GM19463 (cell line): ENCODE results near the gene KRTAP5-3.
"Not testable (repeated sequence)": the region's sequence is repeated elsewhere in the genome, so short reads cannot be mapped to it uniquely, and the experiment has no call there.

Experiments used
- ATAC-seq: cut with Tn5 transposase; IDR thresholded peaks from one replicate; pipeline ENCODE4 v1.9.1; 2021; ENCODE audit warnings: mild to moderate bottlenecking, moderate library complexity; ENCODE audit not compliant: unreplicated experiment

The KRTAP5-3 gene

GRCh38 chr11:1584661-1585370 is 23.4 kb downstream of the KRTAP5-3 start, which contains the start of gene KRTAP5-1:
Gene KRTAP5-1, minus strand, starts transcription at chr11:1585283. Its CDS starts 34 bp downstream, at chr11:1585249.
- ATAC-seq, result not testable (repeated sequence)

- ATAC-seq, result not testable (repeated sequence)
Measured at GRCh38 chr11:1582909-1583308, 25.4 kb downstream of the KRTAP5-3 start.

- no peak for ATAC-seq
Measured at GRCh38 chr11:1581976-1582375, 26.3 kb downstream of the KRTAP5-3 start.

GRCh38 chr11:1576825-1577224 is 31.4 kb downstream of the KRTAP5-3 start:
- ATAC-seq, result no peak

GRCh38 chr11:1575756-1576155 is 32.5 kb downstream of the KRTAP5-3 start:
- not testable (repeated sequence) for ATAC-seq

GRCh38 chr11:1574933-1575242 is 33.4 kb downstream of the KRTAP5-3 start:
- no peak for ATAC-seq

GRCh38 chr11:1574238-1574932 is 33.9 kb downstream of the KRTAP5-3 start:
- peak; percentile 41 for ATAC-seq

GRCh38 chr11:1573903-1574237 is 34.4 kb downstream of the KRTAP5-3 start:
- ATAC-seq, result no peak

- no peak for ATAC-seq
Measured at GRCh38 chr11:1573077-1573902, 35.0 kb downstream of the KRTAP5-3 start.

- peak; percentile 70 for ATAC-seq
Measured at GRCh38 chr11:1572197-1573076, 35.8 kb downstream of the KRTAP5-3 start, which contains the start of gene DUSP8. Gene DUSP8, minus strand, starts transcription at chr11:1572271. Its CDS starts 6,445 bp downstream, at chr11:1565826.

- ATAC-seq, result no peak
Measured at GRCh38 chr11:1571760-1572196, 36.5 kb downstream of the KRTAP5-3 start.

GRCh38 chr11:1570896-1571759 is 37.1 kb downstream of the KRTAP5-3 start:
- ATAC-seq, result no peak

GRCh38 chr11:1570531-1570895 is 37.8 kb downstream of the KRTAP5-3 start:
- no peak for ATAC-seq

GRCh38 chr11:1570001-1570453 is 38.2 kb downstream of the KRTAP5-3 start:
- ATAC-seq, result no peak

- no peak for ATAC-seq
Measured at GRCh38 chr11:1569251-1569780, 38.9 kb downstream of the KRTAP5-3 start.

GRCh38 chr11:1568441-1568911 is 39.8 kb downstream of the KRTAP5-3 start:
- no peak for ATAC-seq

GRCh38 chr11:1567721-1568100 is 40.6 kb downstream of the KRTAP5-3 start:
- ATAC-seq, result no peak

GRCh38 chr11:1567052-1567720 is 41.1 kb downstream of the KRTAP5-3 start:
- ATAC-seq, result no peak
